IPS-20b (cell line): ENCODE results near the gene CYP1B1.
"Not testable (repeated sequence)": the region's sequence is repeated elsewhere in the genome, so short reads cannot be mapped to it uniquely, and the experiment has no call there.

Experiments used
- H3K27ac ChIP-seq: one replicate; pipeline ENCODE4 v1.5.1; 2013; ENCODE audit warnings: low read length
- H3K27me3 ChIP-seq: 2 replicates; pipeline ENCODE4 v1.6.1; 2013; ENCODE audit warnings: mild to moderate bottlenecking, low read length, inconsistent platforms; ENCODE audit not compliant: insufficient read depth
- H3K36me3 ChIP-seq: 2 replicates; pipeline ENCODE4 v1.6.1; 2013; ENCODE audit warnings: low read depth, mild to moderate bottlenecking, inconsistent platforms, low read length, moderate library complexity; ENCODE audit not compliant: insufficient read depth
- H3K4me1 ChIP-seq: 2 replicates; pipeline ENCODE4 v1.6.1; 2013; ENCODE audit warnings: mild to moderate bottlenecking, control low read depth, inconsistent platforms, low read length, moderate library complexity; ENCODE audit not compliant: insufficient read depth
- H3K4me3 ChIP-seq: 2 replicates; pipeline ENCODE4 v1.5.1; 2013; ENCODE audit warnings: mild to moderate bottlenecking, low read length, inconsistent platforms
- H3K9ac ChIP-seq: 2 replicates; pipeline ENCODE4 v1.6.1; 2013; ENCODE audit warnings: low read depth, mild to moderate bottlenecking, inconsistent platforms, low read length, moderate library complexity
- H3K9me3 ChIP-seq: 2 replicates; pipeline ENCODE4 v1.6.1; 2013; ENCODE audit warnings: mild to moderate bottlenecking, low read depth, low read length, inconsistent platforms; ENCODE audit not compliant: insufficient read depth

Gene CYP1B1

DNA sequence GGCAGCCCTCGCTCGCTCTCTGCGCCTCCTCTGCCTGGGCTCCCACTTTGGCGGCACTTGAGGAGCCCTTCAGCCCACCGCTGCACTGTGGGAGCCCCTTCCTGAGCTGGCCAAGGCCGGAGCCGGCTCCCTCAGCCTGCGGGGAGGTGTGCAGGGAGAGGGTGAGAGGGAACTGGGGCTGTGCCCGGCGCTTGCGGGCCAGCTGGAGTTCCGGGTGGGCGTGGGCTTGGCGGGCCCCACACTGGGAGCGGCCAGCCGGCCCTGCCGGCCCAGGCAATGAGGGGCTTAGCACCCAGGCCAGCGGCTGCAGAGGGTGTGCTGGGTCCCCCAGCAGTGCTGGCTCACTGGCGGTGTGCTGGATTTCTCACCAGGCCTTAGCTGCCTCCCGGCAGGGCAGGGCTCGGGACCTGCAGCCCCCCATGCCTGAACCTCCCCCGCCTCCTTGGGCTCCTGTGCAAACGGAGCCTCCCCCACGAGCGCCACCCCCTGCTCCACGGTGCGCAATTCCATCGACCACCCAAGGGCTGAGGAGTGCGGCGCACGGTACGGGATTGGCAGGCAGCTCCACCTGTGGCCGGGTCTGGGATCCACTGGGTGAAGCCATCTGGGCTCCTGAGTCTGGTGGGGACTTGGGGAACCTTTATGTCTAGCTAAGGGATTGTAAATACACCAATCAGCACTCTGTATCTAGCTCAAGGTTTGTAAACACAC lies 55.4 kb downstream of the CYP1B1 start:
- not testable (repeated sequence) for H3K9ac ChIP-seq, H3K27me3 ChIP-seq, H3K9me3 ChIP-seq, H3K4me1 ChIP-seq, H3K4me3 ChIP-seq, H3K27ac ChIP-seq, H3K36me3 ChIP-seq

DNA sequence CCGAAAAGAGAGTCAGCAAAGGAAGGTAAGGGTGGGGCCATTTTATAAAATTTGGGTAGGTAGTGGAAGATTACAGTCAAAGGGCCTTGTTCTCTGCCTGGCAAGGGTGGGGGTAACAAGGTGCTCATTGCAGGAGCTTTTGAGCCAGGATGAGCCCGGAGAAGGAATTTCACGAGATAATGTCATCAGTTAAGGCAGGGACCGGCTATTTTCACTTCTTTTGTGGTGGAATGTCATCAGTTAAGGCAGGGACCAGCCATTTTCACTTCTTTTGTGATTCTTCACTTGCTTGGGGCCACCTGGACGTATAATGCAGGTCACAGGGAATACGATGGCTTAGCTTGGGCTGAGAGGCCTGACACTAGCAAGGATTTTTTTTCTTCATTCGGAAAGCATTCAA lies 58.1 kb downstream of the CYP1B1 start:
- Histone ChIP-seq H3K9ac (no peak overlapping the region), H3K4me1 (peaks cover 4% of the 10 kb centered on the region; the same call in 1 of the 2 replicates), H3K27ac (no peak overlapping the region), H3K27me3 (no peaks in the 10 kb centered on the region), H3K9me3 (no peaks in the 10 kb centered on the region), H3K36me3 (no peaks in the 10 kb centered on the region), H3K4me3 (no peak overlapping the region)
